Measurements from ENCODE around the gene CRADD.

The CRADD gene

DNA sequence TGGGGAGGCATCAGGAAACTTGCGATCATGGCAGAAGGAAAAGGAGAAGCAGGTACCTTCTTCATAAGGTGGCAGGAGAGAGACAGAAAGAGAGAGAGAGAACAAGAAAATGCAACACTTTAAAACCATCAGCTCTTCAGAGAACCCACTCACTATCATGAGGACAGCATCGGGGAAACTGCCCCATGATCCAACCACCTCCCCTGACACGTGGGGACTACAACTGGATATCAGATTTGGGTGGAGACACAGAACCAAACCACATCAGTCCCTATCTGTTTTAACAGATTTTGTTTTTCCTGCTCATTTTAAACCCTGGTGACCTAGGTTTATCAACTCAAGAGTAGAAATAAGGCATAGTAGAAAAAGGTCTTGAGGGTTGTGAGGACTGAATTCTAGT, 261.1 kb downstream of the CRADD start:
- DNase-seq (ENCODE audit: low read depth in 2 of 2) = no peak

DNA sequence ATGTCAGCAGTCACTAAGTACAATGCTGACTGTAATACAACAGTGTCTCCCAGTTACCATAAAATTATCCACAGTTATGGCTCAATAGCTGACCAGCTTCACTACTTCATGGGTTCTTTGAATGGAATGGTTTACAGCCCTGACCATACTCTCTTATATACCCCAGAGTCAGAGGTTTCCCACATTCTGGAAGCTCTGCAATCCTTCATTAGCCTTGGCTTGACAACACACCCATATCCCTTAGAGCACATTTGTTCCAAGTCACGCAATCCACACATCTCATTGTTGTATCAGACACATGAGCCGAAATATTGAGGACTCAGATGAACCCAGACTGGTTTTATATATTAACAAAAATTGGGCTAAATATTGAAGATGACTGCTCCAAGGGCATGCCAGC, 261.8 kb downstream of the CRADD start:
- DNase-seq (ENCODE audit: low read depth in 2 of 2) = no peak

DNA sequence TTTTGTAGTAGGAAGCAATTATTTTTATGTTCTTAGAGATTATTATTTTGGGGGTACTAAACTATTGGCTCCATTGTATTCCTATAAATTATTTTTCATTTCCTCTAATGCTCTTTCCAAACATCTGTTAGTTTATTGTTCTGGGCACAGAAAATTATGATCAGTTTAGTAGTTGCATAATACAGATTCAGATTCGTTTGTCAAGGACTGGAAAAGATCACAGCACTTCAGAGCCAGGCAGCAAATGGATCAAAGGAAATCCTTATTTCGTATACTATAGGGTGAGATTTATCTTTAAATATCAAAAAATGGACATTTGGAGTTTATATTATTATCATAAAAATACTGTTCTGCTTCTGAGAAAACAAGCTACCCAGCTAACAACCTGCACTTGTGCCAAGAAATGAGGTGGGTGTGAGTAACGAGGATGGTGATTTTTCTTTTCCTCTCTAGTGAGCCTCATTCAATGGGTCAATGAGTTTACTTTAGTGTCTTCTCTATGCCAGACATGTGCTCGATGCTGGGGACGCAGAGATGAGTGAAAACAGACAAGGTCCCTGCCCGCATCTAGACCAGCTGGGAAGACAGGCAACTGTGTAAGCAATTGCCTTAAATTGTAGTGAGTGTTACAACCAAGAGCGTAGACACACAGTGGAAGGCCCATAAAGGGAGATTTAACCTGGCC, 262.6 kb downstream of the CRADD start:
- no peak for DNase-seq (ENCODE audit: low read depth in 2 of 2)

DNA sequence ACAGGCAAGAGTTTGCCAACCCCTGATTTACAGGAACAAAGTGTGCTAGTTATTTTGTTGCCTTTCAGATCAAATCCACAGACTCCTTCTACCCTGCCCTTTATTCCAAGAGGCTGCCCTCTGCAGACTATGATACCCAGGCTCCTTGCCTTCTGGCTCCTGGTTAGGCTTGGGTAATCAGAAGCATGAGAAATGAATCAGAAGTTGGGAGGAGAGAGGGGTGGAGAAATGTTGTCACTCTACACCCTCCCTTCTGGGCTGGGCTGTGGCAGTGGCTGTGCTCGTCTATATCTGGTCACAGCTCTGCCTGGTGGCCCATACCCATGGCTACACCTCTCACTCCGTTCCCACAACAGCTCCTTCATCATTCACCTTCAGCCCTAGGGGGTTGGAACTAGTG, 266.6 kb downstream of the CRADD start:
- DNase-seq (ENCODE audit: low read depth in 2 of 2) = no peak

DNA sequence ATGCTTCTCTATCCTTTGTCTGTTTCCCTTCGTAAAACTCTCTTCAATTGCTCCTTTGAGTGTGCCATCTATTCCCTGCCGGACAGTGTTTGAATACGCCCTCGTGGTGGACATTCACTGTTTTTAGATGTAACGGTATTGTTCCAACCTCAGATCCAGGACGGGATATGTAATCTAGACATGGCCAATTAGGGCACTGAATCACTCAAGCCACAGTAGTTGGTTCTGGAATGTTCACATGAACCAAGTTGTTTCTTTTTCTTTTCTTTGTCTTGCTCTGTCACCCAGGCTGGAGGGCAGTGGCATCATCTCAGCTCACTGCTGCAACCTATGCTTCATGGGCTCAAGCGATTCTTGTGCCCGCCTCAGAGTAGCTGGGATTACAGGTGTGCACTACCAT, 267.0 kb downstream of the CRADD start:
- DNase-seq (ENCODE audit: low read depth in 2 of 2) = no peak
